Ovary (tissue), 3 donors: ENCODE measurements around the gene ELP2.

ENCODE experiments used
- EP300 ChIP-seq: sonication (generic); formaldehyde crosslinking; IDR thresholded peaks from one replicate; pipeline ENCODE4 v1.6.1; 2017; ENCODE audit warnings: antibody characterized with exemption
- TF ChIP-seq, protein P1 (sequence below), 3 donors: fragments of 450-650 bp in 2 of 3; fragments of 200-600 bp in 1 of 3; IDR thresholded peaks; one replicate each; pipeline versions ENCODE4 v1.5.1 to v1.8.0; 2016 to 2022; ENCODE audit warnings: antibody characterized with exemption in 3 of 3, mild to moderate bottlenecking in 1 of 3
- donor health status: DM: no; HTN: no; CAD: no.

DNA sequence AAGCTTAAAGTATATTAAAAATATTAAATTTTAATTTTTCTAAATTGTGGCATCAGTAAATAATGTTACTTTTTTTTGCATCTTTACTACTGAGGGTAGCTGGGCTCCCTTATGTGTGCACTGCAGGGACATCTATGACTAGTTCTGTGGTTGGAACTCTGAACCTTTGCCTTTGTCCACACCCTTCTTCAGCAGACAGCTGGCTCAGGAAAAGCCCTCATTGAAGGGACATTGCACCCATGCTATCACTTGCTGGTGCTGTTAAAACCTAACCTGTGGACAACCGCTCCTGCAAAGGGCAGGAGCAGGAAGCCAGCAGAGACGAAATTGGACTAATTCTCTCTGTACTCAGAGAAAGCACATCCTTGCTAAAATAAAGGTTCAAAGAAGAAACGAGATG, 87.6 kb downstream of the ELP2 start:
- TF ChIP-seq, protein P1, sequence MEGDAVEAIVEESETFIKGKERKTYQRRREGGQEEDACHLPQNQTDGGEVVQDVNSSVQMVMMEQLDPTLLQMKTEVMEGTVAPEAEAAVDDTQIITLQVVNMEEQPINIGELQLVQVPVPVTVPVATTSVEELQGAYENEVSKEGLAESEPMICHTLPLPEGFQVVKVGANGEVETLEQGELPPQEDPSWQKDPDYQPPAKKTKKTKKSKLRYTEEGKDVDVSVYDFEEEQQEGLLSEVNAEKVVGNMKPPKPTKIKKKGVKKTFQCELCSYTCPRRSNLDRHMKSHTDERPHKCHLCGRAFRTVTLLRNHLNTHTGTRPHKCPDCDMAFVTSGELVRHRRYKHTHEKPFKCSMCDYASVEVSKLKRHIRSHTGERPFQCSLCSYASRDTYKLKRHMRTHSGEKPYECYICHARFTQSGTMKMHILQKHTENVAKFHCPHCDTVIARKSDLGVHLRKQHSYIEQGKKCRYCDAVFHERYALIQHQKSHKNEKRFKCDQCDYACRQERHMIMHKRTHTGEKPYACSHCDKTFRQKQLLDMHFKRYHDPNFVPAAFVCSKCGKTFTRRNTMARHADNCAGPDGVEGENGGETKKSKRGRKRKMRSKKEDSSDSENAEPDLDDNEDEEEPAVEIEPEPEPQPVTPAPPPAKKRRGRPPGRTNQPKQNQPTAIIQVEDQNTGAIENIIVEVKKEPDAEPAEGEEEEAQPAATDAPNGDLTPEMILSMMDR (IDR thresholded peaks at IDR 0.05), result no peak
- no peak for TF ChIP-seq EP300
